Mesothelial cell of epicardium (in vitro differentiated cells): ENCODE results near the gene TNFRSF25. TPM values are rescaled to one million over a fixed set of nuclear protein-coding genes. Genes with fewer than 3 reads are reported as not detected.

Experiments
- DNase-seq, 2 experiments: peaks; one replicate each; pipeline ENCODE4 v3.0.0; 2021; ENCODE audit warnings: low spot score in 2 of 2; ENCODE audit not compliant: unreplicated experiment in 2 of 2
- H3K27ac Mint-ChIP-seq: 2 replicates; pipeline ENCODE4 v1.8.0; 2021; ENCODE audit warnings: mixed read lengths
- H3K27me3 Mint-ChIP-seq: 2 replicates; pipeline ENCODE4 v1.8.0; 2021; ENCODE audit warnings: low read depth, mixed read lengths
- H3K36me3 Mint-ChIP-seq: 2 replicates; pipeline ENCODE4 v1.8.0; 2021; ENCODE audit warnings: mixed read lengths
- H3K4me1 Mint-ChIP-seq: 2 replicates; pipeline ENCODE4 v1.8.0; 2021; ENCODE audit warnings: mixed read lengths
- H3K4me3 Mint-ChIP-seq: 2 replicates; pipeline ENCODE4 v1.8.0; 2021; ENCODE audit warnings: mild to moderate bottlenecking, moderate library complexity, mixed read lengths
- H3K9me3 Mint-ChIP-seq: 2 replicates; pipeline ENCODE4 v1.8.0; 2021; ENCODE audit warnings: mixed read lengths
- CTCF ChIP-seq: fragments of 200-600 bp; sonication (generic); IDR thresholded peaks from one replicate; pipeline ENCODE4 v1.5.0; 2021; ENCODE audit warnings: antibody characterized with exemption; ENCODE audit not compliant: unreplicated experiment
- total RNA-seq: library from RNA; stranded (reverse); gene quantifications from 3 replicates; pipeline ENCODE4 v1.2.1, GENCODE V29; 2021

The TNFRSF25 gene
- total RNA-seq, 1 donor from 2014 or later = 41.6 TPM

- no peaks in the 10 kb centered on the region for H3K36me3 Mint-ChIP-seq
- no peak for TF ChIP-seq CTCF
- DNase-seq = no peak
- H3K9me3 Mint-ChIP-seq = no peaks in the 10 kb centered on the region
- no peak overlapping the region for H3K27ac Mint-ChIP-seq
- H3K4me1 Mint-ChIP-seq = peaks cover 13% of the 10 kb centered on the region
- H3K4me3 Mint-ChIP-seq = no peak overlapping the region
- H3K27me3 Mint-ChIP-seq = peaks cover 81% of the 10 kb centered on the region
Observed at GRCh38 chr1:6426972-6427350, 39.0 kb downstream of the TNFRSF25 start.

DNA sequence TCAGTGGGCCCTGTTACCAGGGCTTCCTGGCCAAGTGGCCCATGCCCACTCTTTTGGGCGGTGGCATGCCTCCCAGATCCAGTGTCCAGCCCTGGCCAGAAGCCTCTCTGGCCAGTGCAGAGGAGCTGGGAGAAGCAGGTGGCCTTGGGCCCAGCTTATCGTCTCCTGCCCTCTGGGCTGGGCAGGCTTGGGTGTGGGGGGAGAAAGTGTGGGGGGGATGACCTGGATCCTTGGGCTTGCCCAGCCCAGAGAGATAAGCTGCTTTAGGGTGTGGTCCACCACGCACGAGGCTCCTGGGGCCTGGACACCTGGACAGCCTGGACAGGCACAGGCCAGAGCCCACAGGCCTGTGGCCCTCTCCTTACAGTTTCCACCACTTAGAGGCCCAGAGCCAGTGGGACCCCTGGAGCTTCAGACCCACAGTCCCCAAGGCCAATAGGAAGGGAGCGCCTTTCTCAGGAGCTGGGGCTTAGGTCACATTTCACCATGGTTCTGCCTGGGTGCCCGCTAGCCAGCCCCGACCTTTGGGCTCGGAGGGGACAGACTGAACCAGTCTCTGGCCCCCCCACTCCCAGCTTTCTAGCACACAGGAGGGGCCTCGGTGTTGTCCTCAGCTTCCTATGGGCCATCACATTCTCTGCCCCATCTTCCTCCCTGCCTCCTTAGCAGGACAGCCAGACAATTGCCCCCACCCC, 39.5 kb downstream of the TNFRSF25 start:
- no peak overlapping the region for H3K27ac Mint-ChIP-seq
- no peaks in the 10 kb centered on the region for H3K36me3 Mint-ChIP-seq
- no peak for DNase-seq
- H3K4me1 Mint-ChIP-seq = peaks cover 13% of the 10 kb centered on the region
- no peak for TF ChIP-seq CTCF
- H3K4me3 Mint-ChIP-seq = no peak overlapping the region
- peaks cover 86% of the 10 kb centered on the region for H3K27me3 Mint-ChIP-seq
- H3K9me3 Mint-ChIP-seq = no peaks in the 10 kb centered on the region

DNA sequence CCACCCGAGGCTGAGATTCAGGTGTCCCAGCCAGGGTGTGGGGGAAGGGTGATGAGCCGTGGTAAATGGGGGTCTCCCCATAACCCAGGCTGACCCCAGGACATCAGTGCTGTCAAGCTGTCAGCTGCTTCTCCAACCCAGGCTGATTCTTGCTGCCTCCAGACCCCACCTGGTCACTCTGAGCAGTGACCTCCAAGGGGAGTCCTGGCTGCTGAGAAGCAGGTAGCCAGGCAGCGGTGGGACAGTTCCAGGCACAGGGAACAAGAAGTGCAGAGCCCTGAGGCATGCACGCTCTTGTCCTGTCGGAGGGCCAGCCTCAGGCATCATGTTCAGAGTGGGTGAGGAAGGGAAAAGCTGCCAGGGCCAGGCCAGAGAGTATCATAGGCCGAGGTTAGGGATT, 40.3 kb downstream of the TNFRSF25 start:
- Mint-ChIP-seq H3K27ac (no peak overlapping the region), H3K27me3 (peaks cover 92% of the 10 kb centered on the region), H3K4me1 (peaks cover 12% of the 10 kb centered on the region), H3K36me3 (no peaks in the 10 kb centered on the region), H3K9me3 (no peaks in the 10 kb centered on the region), H3K4me3 (no peak overlapping the region)
- DNase-seq = no peak
- TF ChIP-seq CTCF = no peak

DNA sequence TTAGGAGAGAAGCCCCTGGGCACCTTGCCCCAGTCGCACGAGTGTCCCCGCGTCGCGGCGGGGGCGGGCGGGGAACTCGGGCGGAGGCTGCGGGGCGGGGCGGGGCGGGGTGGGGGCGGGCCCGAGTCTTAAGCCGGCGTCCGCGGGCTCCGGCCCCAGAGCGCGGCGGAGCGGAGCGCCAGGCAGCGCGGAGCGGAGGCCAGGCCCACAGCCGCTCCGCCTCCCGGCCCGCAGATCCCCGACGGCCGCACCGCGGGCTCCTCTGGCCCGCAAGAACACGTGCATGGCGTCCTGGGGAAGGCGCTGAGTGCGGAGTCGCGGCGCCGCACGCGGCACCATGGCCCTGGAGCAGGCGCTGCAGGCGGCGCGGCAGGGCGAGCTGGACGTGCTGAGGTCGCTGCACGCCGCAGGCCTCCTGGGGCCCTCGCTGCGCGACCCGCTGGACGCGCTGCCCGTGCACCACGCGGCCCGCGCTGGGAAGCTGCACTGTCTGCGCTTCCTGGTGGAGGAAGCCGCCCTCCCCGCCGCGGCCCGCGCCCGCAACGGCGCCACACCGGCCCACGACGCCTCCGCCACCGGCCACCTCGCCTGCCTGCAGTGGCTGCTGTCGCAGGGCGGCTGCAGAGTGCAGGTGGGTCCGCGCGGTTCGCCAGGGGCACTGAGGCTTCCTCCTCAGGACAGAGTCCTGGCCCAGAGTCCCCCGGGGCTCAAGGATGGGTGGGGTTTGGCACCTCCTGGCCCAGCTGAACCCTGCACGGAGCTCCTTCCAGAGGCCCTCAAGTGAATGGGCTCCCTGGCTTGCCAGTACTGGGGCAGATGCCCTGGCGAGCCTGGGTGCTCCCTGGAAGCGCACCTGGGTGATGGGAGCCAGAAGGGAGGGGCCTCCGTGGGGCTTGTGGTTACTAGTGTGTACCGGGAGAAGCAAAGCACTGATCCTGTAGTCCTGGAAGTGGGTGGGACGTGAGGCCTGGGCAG, 41.1 kb downstream of the TNFRSF25 start, which contains the start of gene ESPN:
Gene ESPN, plus strand, starts transcription at position 158 of the 975 bp plus-strand sequence. Its CDS starts 180 bp downstream, at position 338.
- TF ChIP-seq CTCF = no peak
- peaks cover 92% of the 10 kb centered on the region for H3K27me3 Mint-ChIP-seq
- H3K4me3 Mint-ChIP-seq = no peak within 1 kb of the TSS
- no peak within 1 kb of the TSS for H3K27ac Mint-ChIP-seq
- H3K36me3 Mint-ChIP-seq = no peaks in the 10 kb centered on the region
- peaks cover 5% of the 10 kb centered on the region for H3K4me1 Mint-ChIP-seq
- no peak for DNase-seq
- no peaks in the 10 kb centered on the region for H3K9me3 Mint-ChIP-seq

GRCh38 chr1:6424000-6424565, 41.9 kb downstream of the TNFRSF25 start:
- no peak for TF ChIP-seq CTCF
- DNase-seq = no peak

More at GRCh38 chr1:6424000-6424565, 41.9 kb downstream of the TNFRSF25 start:
- Mint-ChIP-seq H3K36me3 (no peaks in the 10 kb centered on the region), H3K27ac (no peak overlapping the region), H3K9me3 (no peaks in the 10 kb centered on the region), H3K4me1 (peaks cover 5% of the 10 kb centered on the region), H3K4me3 (no peak overlapping the region), H3K27me3 (peaks cover 88% of the 10 kb centered on the region)
